ENCODE data around the gene TNFRSF14.

GRCh38 chr1:2590233-2591141 lies 34.3 kb downstream of the TNFRSF14 start:
- TF ChIP-seq CTCF (IDR thresholded peaks at IDR 0.05; ENCODE audit: low read depth, low read length, missing input control), result no peak
- TF ChIP-seq EGR1 (IDR thresholded peaks at IDR 0.05; ENCODE audit: low read depth in 2 of 2), result no peak
- TF ChIP-seq TAF1 (conservative IDR thresholded peaks at IDR 0.05), result no peak
- no peak for TF ChIP-seq ZBTB33 (IDR thresholded peaks at IDR 0.05)
- TF ChIP-seq RAD21 (IDR thresholded peaks at IDR 0.05), result no peak
- no peak for TF ChIP-seq FOXA1 (IDR thresholded peaks at IDR 0.05)
- TF ChIP-seq GABPA (IDR thresholded peaks at IDR 0.05 in 1 of 2, conservative IDR thresholded peaks at IDR 0.05 in 1 of 2), result no peak
- TF ChIP-seq SP1 (IDR thresholded peaks at IDR 0.05), result no peak
- TF ChIP-seq MAX (IDR thresholded peaks at IDR 0.05), result no peak
- no peak for TF ChIP-seq YY1 (IDR thresholded peaks at IDR 0.05)
- no peak for TF ChIP-seq RXRA (IDR thresholded peaks at IDR 0.05)
- TF ChIP-seq HNF4G (IDR thresholded peaks at IDR 0.05), result no peak
